ENCODE measurements around the gene EDEM2.
"Not testable (repeated sequence)": the region's sequence is repeated elsewhere in the genome, so short reads cannot be mapped to it uniquely, and the experiment has no call there.

Gene EDEM2

DNA sequence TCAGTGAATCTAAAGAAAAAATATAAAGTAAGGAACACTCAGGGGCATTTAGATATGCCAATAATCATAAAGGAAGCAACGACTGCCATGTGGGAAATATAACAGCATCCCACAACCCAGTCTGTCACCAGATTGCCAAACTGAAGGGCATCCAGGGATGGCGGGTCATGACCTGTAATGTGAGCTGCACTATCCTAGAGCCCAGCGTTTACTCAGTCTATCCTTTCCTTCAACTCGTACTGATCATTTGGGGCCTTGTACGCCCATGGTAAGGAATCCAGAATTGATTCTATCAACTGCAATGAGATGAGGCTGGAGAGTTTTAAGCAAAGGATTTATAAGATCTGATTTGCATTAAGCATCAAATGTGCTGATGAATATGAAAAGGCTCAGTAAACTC lies 59.8 kb downstream of the EDEM2 start:
- DNase-seq (ENCODE audit: low read depth) = no peak

- no peak for DNase-seq (ENCODE audit: low read depth)
Observed at GRCh38 chr20:35085477-35086225, 61.5 kb downstream of the EDEM2 start.

- DNase-seq (ENCODE audit: low read depth) = no peak
Observed at GRCh38 chr20:35084998-35085397, 62.1 kb downstream of the EDEM2 start.

- DNase-seq (ENCODE audit: low read depth) = not testable (repeated sequence)
Observed at GRCh38 chr20:35080348-35080642, 66.8 kb downstream of the EDEM2 start.

- no peak for DNase-seq (ENCODE audit: low read depth)
Observed at GRCh38 chr20:35079472-35080347, 67.4 kb downstream of the EDEM2 start.

DNA sequence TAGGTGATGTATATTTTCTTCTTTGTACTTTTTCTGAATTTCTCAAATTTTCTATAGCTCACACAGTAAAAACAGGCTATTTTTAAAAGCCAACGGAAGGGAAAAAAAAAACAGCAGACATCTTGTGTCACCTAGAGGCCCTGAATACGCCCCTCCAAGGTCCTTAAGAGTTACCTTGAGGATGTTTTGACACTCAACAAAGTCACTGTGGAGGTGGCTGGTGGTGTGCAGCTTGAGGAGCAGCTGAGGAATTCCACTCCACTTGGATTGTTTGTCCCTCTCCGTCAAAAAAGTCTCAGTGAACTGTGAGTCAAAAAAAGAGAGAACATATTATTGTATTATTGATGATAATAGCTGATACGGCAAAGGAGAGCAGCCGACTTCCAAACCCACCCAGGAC lies 69.3 kb downstream of the EDEM2 start:
- no peak for DNase-seq (ENCODE audit: low read depth)

- DNase-seq (ENCODE audit: low read depth) = no peak
Observed at GRCh38 chr20:35077341-35077740, 69.8 kb downstream of the EDEM2 start.

GRCh38 chr20:35071436-35072153 lies 75.5 kb downstream of the EDEM2 start:
- DNase-seq (ENCODE audit: low read depth) = not testable (repeated sequence)

DNA sequence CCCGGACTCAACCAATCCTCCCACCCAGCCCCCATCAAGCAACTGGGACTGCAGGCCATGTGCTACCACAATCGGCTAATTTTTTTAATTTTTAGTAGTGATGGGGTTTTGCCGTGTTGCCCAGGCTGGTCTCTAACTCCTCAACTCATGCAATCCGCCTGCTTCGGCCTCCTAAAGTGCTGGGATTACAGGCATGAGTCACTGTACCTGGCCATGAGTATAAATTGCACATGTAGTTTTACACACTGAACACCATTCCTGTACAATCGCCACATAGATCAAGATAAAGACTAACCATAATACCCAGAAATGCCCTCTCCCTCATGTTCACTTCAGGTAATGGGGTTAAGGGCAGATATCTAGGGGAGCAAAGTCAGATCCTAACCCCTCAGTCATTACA lies 80.9 kb downstream of the EDEM2 start:
- DNase-seq (ENCODE audit: low read depth) = no peak
